ENCODE measurements around the gene DDX56. TPM values are rescaled to one million over a fixed set of nuclear protein-coding genes. Genes with fewer than 3 reads are reported as not detected.
A peak's percentile ranks its signal among the peaks of the same experiment; 100 is the strongest.

The DDX56 gene
- total and polyA plus RNA-seq, 2 of the 4 experiments (the other 2 are of a cell fraction), result 59.4 to 67.7 TPM

- no peak overlapping the region for H4K8ac ChIP-seq (ENCODE audit: low read depth in 2 of 2, low read length in 2 of 2)
- WGBS, 2 experiments (ENCODE audit: extremely low coverage in 2 of 2, insufficient read length in 1 of 2), result 70% methylated on average over 2 of the region's 5 CpGs; no CpG with 5 or more reads in 1 of the 2 experiments
- peak overlapping the region; percentile 56; the same call in 1 of the 2 replicates for H3K23ac ChIP-seq (ENCODE audit: low read depth, low read length)
- H4K91ac ChIP-seq (ENCODE audit: insufficient read depth, low read depth, low read length), result peak overlapping the region; percentile 38; the same call in 1 of the 2 replicates
- H2AK5ac ChIP-seq (ENCODE audit: low read depth, low read length), result peak overlapping the region; percentile 71; the same call in 1 of the 2 replicates
- no peak overlapping the region for H2BK20ac ChIP-seq (ENCODE audit: low read depth, low read length)
- no peak overlapping the region for H3K4me3 ChIP-seq (ENCODE audit: insufficient read depth, low read depth, low read length)
- no peak overlapping the region for H3K27ac ChIP-seq (ENCODE audit: insufficient read depth, low read length)
- peaks cover 11% of the 10 kb centered on the region for H4K20me1 ChIP-seq (ENCODE audit: insufficient read depth, low read length)
- dilution Hi-C loops (cut with HindIII; ENCODE audit: low sequenced_read_pairs, unreplicated experiment) (no loop called here), intact Hi-C loops (cut with micrococcal nuclease) (no loop called here), in situ Hi-C loops (cut with MboI; ENCODE audit: low sequenced_read_pairs) (no loop called here)
- H3K14ac ChIP-seq (replicated peaks; ENCODE audit: low read depth, low read length), result no peak overlapping the region
- H3K56ac ChIP-seq (ENCODE audit: extremely low read depth, insufficient read depth, low read length), result no peak overlapping the region
- peak overlapping the region; percentile 41; the same call in 1 of the 2 replicates for H3K4ac ChIP-seq (ENCODE audit: low read depth, low read length)
- H4K5ac ChIP-seq (ENCODE audit: low read depth, low read length), result no peak overlapping the region
- peak overlapping the region; percentile 11 for H2AFZ ChIP-seq (replicated peaks; ENCODE audit: low read length, poor library complexity)
- H3K9me1 ChIP-seq (ENCODE audit: insufficient read depth, low read length), result peaks cover 12% of the 10 kb centered on the region
- H3K79me1 ChIP-seq (ENCODE audit: low read depth in 1 of 2, low read length in 2 of 2), result peaks cover 41 to 73% of the 10 kb centered on the region in 2 experiments
- peaks cover 8% of the 10 kb centered on the region for H3K4me1 ChIP-seq (ENCODE audit: control insufficient read depth, insufficient read depth, low read length)
- ATAC-seq (ENCODE audit: low read depth) (peak; percentile 90), DNase-seq (peak; percentile 59)
- TF ChIP-seq FOS (IDR thresholded peaks at IDR 0.05; ENCODE audit: low read depth, low read length) (0 out of 2 replicates have a peak, but pooled peaks have one; percentile 5), CEBPB (IDR thresholded peaks at IDR 0.05; ENCODE audit: low read depth, low read length) (no peak)
- H3K4me2 ChIP-seq (ENCODE audit: low read depth, low read length), result peak overlapping the region; percentile 68
- H2BK5ac ChIP-seq (ENCODE audit: low read depth, low read length, poor library complexity, severe bottlenecking), result no peak overlapping the region
- H3K36me3 ChIP-seq (ENCODE audit: control insufficient read depth, insufficient read depth, low read length), result peaks cover 16% of the 10 kb centered on the region
- BruUV-seq (replicated peaks), result no TSS peak
- peak overlapping the region; percentile 29 for H2AK9ac ChIP-seq (replicated peaks; ENCODE audit: low read depth, low read length, poor library complexity)
- H3K9ac ChIP-seq (ENCODE audit: low read depth, low read length), result no peak overlapping the region
- no peak overlapping the region for H2BK15ac ChIP-seq (ENCODE audit: low read depth, low read length)
- ChIA-PET CTCF (interaction anchor here (0.6 kb wide), 1 partner anchor 15 kb away, joined by 3 read pairs; no protein-coding TSS in a partner anchor), POLR2A (ENCODE audit: unreplicated experiment) (no interaction called here)
- no peaks in the 10 kb centered on the region for H3K9me3 ChIP-seq (ENCODE audit: control insufficient read depth, insufficient read depth, low read length)
- no peak overlapping the region for H2BK120ac ChIP-seq (ENCODE audit: low read depth, low read length)
- H3K18ac ChIP-seq (ENCODE audit: low read depth, low read length), result no peak overlapping the region
- H3K27me3 ChIP-seq (ENCODE audit: control insufficient read depth, insufficient read depth, low read length), result no peaks in the 10 kb centered on the region
Measured at GRCh38 chr7:44622342-44623151, 48.8 kb upstream of the DDX56 start.
